Transverse colon (tissue), 4 donors: Measurements from ENCODE around the gene ARID3B. TPM values are rescaled to one million over a fixed set of nuclear protein-coding genes. Genes with fewer than 3 reads are reported as not detected.

ENCODE experiments used
- DNase-seq: peaks from one replicate; pipeline ENCODE4 v3.0.0-alpha.2; 2019
- H3K27ac ChIP-seq, 4 donors: fragments of 200-600 bp; sonication (generic); 2 replicates each; pipeline ENCODE4 v1.5.1; 2016 to 2018; ENCODE audit warnings: inconsistent platforms in 4 of 4
- H3K27me3 ChIP-seq: fragments of 200-600 bp; sonication (generic); 2 replicates; pipeline ENCODE4 v1.5.1; 2017; ENCODE audit warnings: inconsistent platforms
- H3K36me3 ChIP-seq, 4 donors: fragments of 200-600 bp; sonication (generic); 2 replicates each; pipeline ENCODE4 v1.5.1; 2017 to 2019; ENCODE audit warnings: inconsistent platforms in 4 of 4
- H3K4me1 ChIP-seq, 4 donors: fragments of 200-600 bp; sonication (generic); 2 replicates each; pipeline ENCODE4 v1.5.1; 2017 to 2020; ENCODE audit warnings: inconsistent platforms in 4 of 4
- H3K4me3 ChIP-seq, 4 donors: fragments of 200-600 bp; sonication (generic); 1 replicate in 1 of 4; 2 replicates in 3 of 4; pipeline versions ENCODE4 v1.5.1 to v1.6.1; 2017 to 2019; ENCODE audit warnings: inconsistent platforms in 4 of 4
- H3K9me3 ChIP-seq, 2 donors: fragments of 200-600 bp; sonication (generic); 2 replicates each; pipeline ENCODE4 v1.5.1; 2017 to 2019; ENCODE audit warnings: inconsistent platforms in 2 of 2
- EP300 ChIP-seq: sonication (generic); formaldehyde crosslinking; IDR thresholded peaks from one replicate; pipeline ENCODE4 v1.6.1; 2017; ENCODE audit warnings: antibody characterized with exemption, low read depth
- POLR2A ChIP-seq: fragments of 450-650 bp; IDR thresholded peaks from one replicate; pipeline ENCODE4 v1.6.1; 2016; ENCODE audit warnings: antibody characterized with exemption, mild to moderate bottlenecking, moderate library complexity
- POLR2AphosphoS5 ChIP-seq, 3 donors: sonication (generic); formaldehyde crosslinking; IDR thresholded peaks; one replicate each; pipeline ENCODE4 v1.6.1; 2016; ENCODE audit warnings: antibody characterized with exemption in 3 of 3
- WGBS, 2 donors: methylation state at CpG; one replicate each; pipeline ENCODE4 v1.1.5; 2018; ENCODE audit warnings: low coverage in 1 of 2; 5-methylcytosine and 5-hydroxymethylcytosine counted together
- in situ Hi-C, 4 donors: fragments of 200-750 bp; cut with MboI; loops; one replicate each; pipeline versions ENCODE4 v1.15.0 to v1.15.1; 2017; ENCODE audit warnings: low sequenced_read_pairs in 3 of 4, low pct_ligation_motif_present in 1 of 4, low pct_unique_long_range_greater_than_20kb in 1 of 4
- intact Hi-C: fragments of 100-400 bp; cut with DNase I; formaldehyde crosslinking; loops from one replicate; pipeline ENCODE4 v1.15.1; 2023; ENCODE audit warnings: low total_unique reads
- total RNA-seq, 4 donors: library from RNA; depleted of rRNA; stranded (reverse); fragments of >200 nt; gene quantifications; one replicate each; pipeline ENCODE4 v1.1.0, GENCODE V29; 2016
- TF ChIP-seq, protein P1 (sequence below), 5 experiments: fragments of 200-600 bp in 3 of 5; fragments of 450-650 bp in 2 of 5; sonication (generic) in 3 of 5; IDR thresholded peaks; 1 replicate in 2 of 5; 2 replicates in 3 of 5; pipeline ENCODE4 v1.5.1; 2016 to 2017; ENCODE audit warnings: antibody characterized with exemption in 5 of 5, inconsistent platforms in 3 of 5, mild to moderate bottlenecking in 2 of 5, moderate library complexity in 1 of 5

ARID3B gene
- total RNA-seq, 4 donors from 2014 or later: 9.6 to 25.8 (median 12.5) TPM

GRCh38 chr15:74520407-74520806, 20.6 kb upstream of the ARID3B start:
- H3K4me3 ChIP-seq: no peak overlapping the region
- DNase-seq: no peak
- no peak overlapping the region for H3K27ac ChIP-seq
- no peaks in the 10 kb centered on the region for H3K4me1 ChIP-seq
- no peaks in the 10 kb centered on the region for H3K36me3 ChIP-seq
- intact Hi-C loops (no loop called here), in situ Hi-C loops (no loop called here)
- H3K27me3 ChIP-seq: no peaks in the 10 kb centered on the region
- no peaks in the 10 kb centered on the region for H3K9me3 ChIP-seq
- 94 to 98% methylated on average over 4 of the region's 4 CpGs for WGBS, 2 donors
- TF ChIP-seq POLR2AphosphoS5 (IDR thresholded peaks at IDR 0.05) (no peak), POLR2A (no peak), EP300 (no peak)
- TF ChIP-seq, protein P1, sequence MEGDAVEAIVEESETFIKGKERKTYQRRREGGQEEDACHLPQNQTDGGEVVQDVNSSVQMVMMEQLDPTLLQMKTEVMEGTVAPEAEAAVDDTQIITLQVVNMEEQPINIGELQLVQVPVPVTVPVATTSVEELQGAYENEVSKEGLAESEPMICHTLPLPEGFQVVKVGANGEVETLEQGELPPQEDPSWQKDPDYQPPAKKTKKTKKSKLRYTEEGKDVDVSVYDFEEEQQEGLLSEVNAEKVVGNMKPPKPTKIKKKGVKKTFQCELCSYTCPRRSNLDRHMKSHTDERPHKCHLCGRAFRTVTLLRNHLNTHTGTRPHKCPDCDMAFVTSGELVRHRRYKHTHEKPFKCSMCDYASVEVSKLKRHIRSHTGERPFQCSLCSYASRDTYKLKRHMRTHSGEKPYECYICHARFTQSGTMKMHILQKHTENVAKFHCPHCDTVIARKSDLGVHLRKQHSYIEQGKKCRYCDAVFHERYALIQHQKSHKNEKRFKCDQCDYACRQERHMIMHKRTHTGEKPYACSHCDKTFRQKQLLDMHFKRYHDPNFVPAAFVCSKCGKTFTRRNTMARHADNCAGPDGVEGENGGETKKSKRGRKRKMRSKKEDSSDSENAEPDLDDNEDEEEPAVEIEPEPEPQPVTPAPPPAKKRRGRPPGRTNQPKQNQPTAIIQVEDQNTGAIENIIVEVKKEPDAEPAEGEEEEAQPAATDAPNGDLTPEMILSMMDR (IDR thresholded peaks at IDR 0.05): no peak

GRCh38 chr15:74523982-74524381, 17.0 kb upstream of the ARID3B start:
- Histone ChIP-seq H3K4me3 (no peak overlapping the region), H3K27me3 (no peaks in the 10 kb centered on the region), H3K27ac (no peak overlapping the region), H3K4me1 (no peaks in the 10 kb centered on the region), H3K36me3 (no peaks in the 10 kb centered on the region), H3K9me3 (no peaks in the 10 kb centered on the region)
- TF ChIP-seq EP300 (no peak), POLR2AphosphoS5 (IDR thresholded peaks at IDR 0.05) (no peak), POLR2A (no peak)
- TF ChIP-seq, protein P1 (IDR thresholded peaks at IDR 0.05): no peak
- in situ Hi-C loops (no loop called here), intact Hi-C loops (no loop called here)
- no peak for DNase-seq

GRCh38 chr15:74525309-74525708, 15.7 kb upstream of the ARID3B start:
- intact Hi-C loops (no loop called here), in situ Hi-C loops (no loop called here)
- DNase-seq: no peak
- Histone ChIP-seq H3K36me3 (no peaks in the 10 kb centered on the region), H3K27me3 (no peaks in the 10 kb centered on the region), H3K9me3 (no peaks in the 10 kb centered on the region), H3K27ac (no peak overlapping the region), H3K4me3 (no peak overlapping the region), H3K4me1 (no peaks in the 10 kb centered on the region)
- WGBS, 2 donors: 40 to 60% methylated on average over 1 of the region's 1 CpG
- TF ChIP-seq POLR2AphosphoS5 (IDR thresholded peaks at IDR 0.05) (no peak), POLR2A (no peak), EP300 (no peak)
- TF ChIP-seq, protein P1 (IDR thresholded peaks at IDR 0.05): no peak

GRCh38 chr15:74525945-74526344, 15.1 kb upstream of the ARID3B start:
- intact Hi-C loops: no loop called here
- DNase-seq: no peak
- H3K4me1 ChIP-seq: no peaks in the 10 kb centered on the region
- no peaks in the 10 kb centered on the region for H3K36me3 ChIP-seq
- H3K9me3 ChIP-seq: no peaks in the 10 kb centered on the region
- H3K27ac ChIP-seq: no peak overlapping the region
- in situ Hi-C loops: no loop called here
- no peaks in the 10 kb centered on the region for H3K27me3 ChIP-seq
- H3K4me3 ChIP-seq: no peak overlapping the region
- TF ChIP-seq POLR2AphosphoS5 (IDR thresholded peaks at IDR 0.05): no peak
- no peak for TF ChIP-seq POLR2A
- TF ChIP-seq, protein P1 (IDR thresholded peaks at IDR 0.05): no peak
- no peak for TF ChIP-seq EP300
- WGBS, 2 donors: 79% methylated on average over 3 of the region's 3 CpGs; no CpG with 5 or more reads in 1 of the 2 donors
